Thyroid gland (tissue), 4 donors: ENCODE data around the gene TBC1D17. TPM values are rescaled to one million over a fixed set of nuclear protein-coding genes. Genes with fewer than 3 reads are reported as not detected.

ENCODE experiments used
- DNase-seq, 2 donors: peaks; one replicate each; pipeline ENCODE4 v3.0.0-alpha.2; 2019
- H3K27ac ChIP-seq, 3 donors: fragments of 200-600 bp; sonication (generic); 1 replicate in 2 of 3; 2 replicates in 1 of 3; pipeline ENCODE4 v1.5.1; 2016 to 2019; ENCODE audit warnings: mild to moderate bottlenecking in 1 of 3, moderate library complexity in 1 of 3
- H3K27me3 ChIP-seq: fragments of 200-600 bp; sonication (generic); one replicate; pipeline ENCODE4 v1.5.1; 2019
- H3K36me3 ChIP-seq, 2 donors: fragments of 200-600 bp; sonication (generic); one replicate each; pipeline ENCODE4 v1.5.1; 2016 to 2019
- H3K4me1 ChIP-seq, 2 donors: fragments of 200-600 bp; sonication (generic); one replicate each; pipeline ENCODE4 v1.5.1; 2017 to 2019
- H3K4me3 ChIP-seq, 3 donors: fragments of 200-600 bp; sonication (generic); replicated peaks in 1 of 3; 1 replicate in 2 of 3; 2 replicates in 1 of 3; pipeline ENCODE4 v1.5.1; 2016; ENCODE audit warnings: mild to moderate bottlenecking in 1 of 3
- H3K9me3 ChIP-seq: fragments of 200-600 bp; sonication (generic); one replicate; pipeline ENCODE4 v1.5.1; 2017
- POLR2A ChIP-seq, 2 donors: fragments of 450-650 bp; IDR thresholded peaks; one replicate each; pipeline ENCODE4 v1.6.1; 2017; ENCODE audit warnings: antibody characterized with exemption in 2 of 2, mild to moderate bottlenecking in 2 of 2, moderate library complexity in 1 of 2
- WGBS, 2 donors: methylation state at CpG; one replicate each; pipeline ENCODE4 v1.1.5; 2017; 5-methylcytosine and 5-hydroxymethylcytosine counted together
- intact Hi-C: fragments of 100-400 bp; cut with DNase I; formaldehyde crosslinking; loops from one replicate; pipeline ENCODE4 v1.15.1; 2023
- total RNA-seq, 4 donors: library from RNA; depleted of rRNA; stranded (reverse); fragments of >200 nt; gene quantifications; one replicate each; pipeline ENCODE4 v1.2.3, GENCODE V29; 2016
- TF ChIP-seq, protein P1 (sequence below), 6 experiments: fragments of 200-600 bp in 3 of 6; fragments of 450-650 bp in 3 of 6; sonication (generic) in 3 of 6; IDR thresholded peaks; one replicate each; pipeline ENCODE4 v1.5.1; 2016 to 2019; ENCODE audit warnings: antibody characterized with exemption in 6 of 6, mild to moderate bottlenecking in 2 of 6, inconsistent platforms in 1 of 6, moderate library complexity in 1 of 6

The TBC1D17 gene
- total RNA-seq, 4 donors from 2014 or later = 28.5 to 41.9 (median 39.7) TPM

DNA sequence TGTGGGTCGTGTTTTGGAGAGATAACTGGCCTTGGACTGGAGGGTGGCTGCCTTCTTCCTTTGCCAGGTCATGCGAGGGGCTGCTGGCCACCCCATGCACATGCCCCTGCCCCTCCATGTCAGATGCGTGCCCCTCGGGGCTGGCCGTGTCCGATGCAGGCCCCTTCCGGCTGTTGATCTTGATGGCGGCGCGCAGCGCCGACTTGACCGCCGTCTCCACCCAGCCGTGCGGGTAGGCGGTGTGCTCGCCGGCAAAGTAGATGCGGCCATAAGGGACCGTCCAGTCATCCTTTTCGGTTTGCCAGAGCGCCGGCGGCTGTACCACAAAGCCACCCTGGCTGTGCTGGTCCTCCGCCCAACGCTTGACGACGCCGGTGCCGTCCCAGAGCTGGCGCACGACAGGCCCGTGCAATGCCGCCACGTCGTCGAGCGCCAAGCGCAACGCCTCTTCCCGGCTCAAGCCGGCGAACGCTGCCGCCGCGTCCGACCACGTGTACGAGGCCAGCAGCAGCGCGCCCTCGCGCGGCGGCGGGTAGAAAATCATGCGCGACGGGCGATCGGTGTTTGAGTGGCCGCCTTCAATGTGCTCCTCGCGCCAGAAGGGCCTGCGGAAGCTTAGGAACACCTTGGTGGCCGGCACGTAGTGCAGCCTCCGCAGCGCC lies 12.3 kb downstream of the TBC1D17 start:
- DNase-seq = peak; percentile 75 to 76
- H3K4me3 ChIP-seq = peak overlapping the region in 1 of 3 donors; percentile 11

DNA sequence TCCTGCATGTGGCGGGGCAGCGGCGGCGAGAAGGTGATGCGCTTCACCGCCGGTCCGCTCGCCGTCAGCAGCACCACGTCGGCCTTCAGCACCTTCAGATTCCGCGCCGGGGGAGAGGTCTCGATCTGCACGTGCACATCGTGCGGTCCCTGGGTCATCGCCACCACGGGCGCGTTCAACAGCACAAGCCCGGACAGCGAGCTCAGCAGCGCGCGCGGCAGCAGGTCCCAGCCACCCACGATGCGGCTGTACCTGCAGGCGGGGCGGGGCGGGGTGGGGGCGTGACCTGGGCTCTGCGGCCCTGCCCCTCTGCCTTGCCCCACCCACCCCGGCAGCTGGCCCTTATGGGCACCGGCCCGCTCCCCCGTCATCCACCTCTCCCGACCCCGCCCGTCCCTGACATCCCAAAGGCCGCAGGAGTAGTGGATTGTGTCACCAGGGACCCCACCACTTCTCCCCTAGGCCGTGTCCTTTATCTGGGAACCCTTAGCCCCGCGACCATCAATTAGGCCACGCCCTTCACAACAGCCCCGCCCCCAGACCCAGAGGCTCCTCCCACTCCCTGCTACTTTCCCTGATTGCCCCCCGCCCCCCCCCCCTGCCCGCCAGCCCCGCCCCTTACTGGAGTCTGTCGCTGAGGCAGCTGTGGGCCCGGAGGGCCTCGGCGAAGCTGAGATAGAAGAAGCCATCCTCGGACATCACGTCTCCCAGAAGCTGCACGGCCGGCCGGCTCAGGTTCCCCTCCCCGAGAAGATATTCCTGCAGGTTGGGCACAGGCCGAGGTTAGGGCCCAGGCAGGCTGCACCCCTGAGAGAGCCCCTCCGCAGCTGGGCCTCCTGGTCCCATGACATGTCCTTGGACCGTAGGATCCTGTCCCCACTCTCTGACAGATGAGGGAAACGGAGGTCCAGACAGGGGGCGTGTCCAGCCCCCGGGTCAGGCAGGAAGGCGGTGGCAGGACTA lies 13.1 kb downstream of the TBC1D17 start:
- Histone ChIP-seq H3K27ac (no peak overlapping the region), H3K4me3 (peak overlapping the region in 1 of 3 donors; percentile 11), H3K4me1 (peaks cover 5 to 12% of the 10 kb centered on the region in 2 donors), H3K9me3 (no peaks in the 10 kb centered on the region), H3K36me3 (peaks cover 0 to 6% of the 10 kb centered on the region in 2 donors), H3K27me3 (no peaks in the 10 kb centered on the region)
- TF ChIP-seq, protein P1, sequence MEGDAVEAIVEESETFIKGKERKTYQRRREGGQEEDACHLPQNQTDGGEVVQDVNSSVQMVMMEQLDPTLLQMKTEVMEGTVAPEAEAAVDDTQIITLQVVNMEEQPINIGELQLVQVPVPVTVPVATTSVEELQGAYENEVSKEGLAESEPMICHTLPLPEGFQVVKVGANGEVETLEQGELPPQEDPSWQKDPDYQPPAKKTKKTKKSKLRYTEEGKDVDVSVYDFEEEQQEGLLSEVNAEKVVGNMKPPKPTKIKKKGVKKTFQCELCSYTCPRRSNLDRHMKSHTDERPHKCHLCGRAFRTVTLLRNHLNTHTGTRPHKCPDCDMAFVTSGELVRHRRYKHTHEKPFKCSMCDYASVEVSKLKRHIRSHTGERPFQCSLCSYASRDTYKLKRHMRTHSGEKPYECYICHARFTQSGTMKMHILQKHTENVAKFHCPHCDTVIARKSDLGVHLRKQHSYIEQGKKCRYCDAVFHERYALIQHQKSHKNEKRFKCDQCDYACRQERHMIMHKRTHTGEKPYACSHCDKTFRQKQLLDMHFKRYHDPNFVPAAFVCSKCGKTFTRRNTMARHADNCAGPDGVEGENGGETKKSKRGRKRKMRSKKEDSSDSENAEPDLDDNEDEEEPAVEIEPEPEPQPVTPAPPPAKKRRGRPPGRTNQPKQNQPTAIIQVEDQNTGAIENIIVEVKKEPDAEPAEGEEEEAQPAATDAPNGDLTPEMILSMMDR (IDR thresholded peaks at IDR 0.05) = no peak
- TF ChIP-seq POLR2A (IDR thresholded peaks at IDR 0.05) = no peak
- intact Hi-C loops = no loop called here
- DNase-seq = peak; percentile 33 to 50
- 22 to 34% methylated on average over 12 to 31 of the region's 69 CpGs for WGBS, 2 donors

More for the DNA sequence above, 12.3 kb downstream of the TBC1D17 start:
- no peaks in the 10 kb centered on the region for H3K9me3 ChIP-seq
- no peaks in the 10 kb centered on the region for H3K27me3 ChIP-seq
- WGBS, 2 donors = 58 to 70% methylated on average over 19 to 22 of the region's 71 CpGs
- intact Hi-C loops = no loop called here
- peaks cover 6 to 13% of the 10 kb centered on the region in 2 donors for H3K36me3 ChIP-seq
- TF ChIP-seq POLR2A (IDR thresholded peaks at IDR 0.05) = no peak
- TF ChIP-seq, protein P1 (IDR thresholded peaks at IDR 0.05) = peak; percentile 47 to 81 (median 69)
- no peak overlapping the region for H3K27ac ChIP-seq
- peaks cover 5 to 12% of the 10 kb centered on the region in 2 donors for H3K4me1 ChIP-seq

DNA sequence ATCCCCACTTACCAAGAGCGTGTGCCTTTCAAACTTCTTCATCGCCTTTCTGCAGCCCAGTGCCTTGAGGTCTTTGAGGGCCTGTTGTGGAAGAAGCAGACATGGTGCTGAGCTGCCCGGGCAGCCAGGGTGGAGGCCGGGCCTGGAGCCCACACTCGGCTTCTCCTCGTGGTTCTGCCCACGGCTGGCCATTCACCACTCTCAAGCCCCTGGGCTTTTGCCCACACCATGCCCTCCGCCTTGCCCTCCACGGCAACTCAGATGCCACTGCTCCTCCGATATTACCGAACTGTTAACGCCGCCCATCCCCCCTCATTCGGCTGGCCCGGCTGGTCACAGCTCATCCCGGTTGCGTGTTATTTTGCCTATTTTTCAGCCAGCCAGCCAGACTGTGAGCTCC lies 13.9 kb downstream of the TBC1D17 start:
- 83 to 85% methylated on average over 17 of the region's 17 CpGs for WGBS, 2 donors
- no peak for TF ChIP-seq POLR2A (IDR thresholded peaks at IDR 0.05)
- Histone ChIP-seq H3K27ac (no peak overlapping the region), H3K27me3 (no peaks in the 10 kb centered on the region), H3K4me3 (no peak overlapping the region), H3K36me3 (peaks cover 0 to 1% of the 10 kb centered on the region in 2 donors), H3K9me3 (no peaks in the 10 kb centered on the region), H3K4me1 (peaks cover 5 to 12% of the 10 kb centered on the region in 2 donors)
- intact Hi-C loops = no loop called here
- DNase-seq = no peak

DNA sequence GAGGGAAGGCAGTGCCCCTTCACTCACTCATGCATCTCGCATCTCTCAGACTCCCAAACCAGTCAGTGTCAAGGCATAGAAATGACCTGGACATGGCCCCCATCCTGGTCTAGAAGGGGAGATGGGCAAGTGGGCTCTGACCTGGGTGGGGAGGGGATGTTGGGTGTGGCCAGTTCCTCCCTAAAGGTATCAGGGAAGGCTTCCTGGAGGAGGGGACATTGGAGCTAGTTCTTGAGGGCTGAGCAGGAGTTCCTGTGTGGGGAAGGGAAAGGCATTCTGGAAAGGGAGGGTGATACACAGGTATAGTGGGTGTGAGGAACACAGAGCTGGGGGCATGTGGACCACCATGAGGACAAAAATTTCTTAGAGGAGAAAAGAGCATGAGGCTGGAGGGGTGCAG lies 15.2 kb downstream of the TBC1D17 start:
- Histone ChIP-seq H3K27ac (no peak overlapping the region), H3K27me3 (no peaks in the 10 kb centered on the region), H3K4me1 (peaks cover 5 to 23% of the 10 kb centered on the region in 2 donors), H3K9me3 (no peaks in the 10 kb centered on the region), H3K36me3 (no peaks in the 10 kb centered on the region), H3K4me3 (no peak overlapping the region)
- TF ChIP-seq, protein P1 (IDR thresholded peaks at IDR 0.05) = no peak
- no peak for TF ChIP-seq POLR2A (IDR thresholded peaks at IDR 0.05)
- WGBS, 2 donors = 78 to 86% methylated on average over 1 of the region's 1 CpG
- intact Hi-C loops = no loop called here
- DNase-seq = no peak

DNA sequence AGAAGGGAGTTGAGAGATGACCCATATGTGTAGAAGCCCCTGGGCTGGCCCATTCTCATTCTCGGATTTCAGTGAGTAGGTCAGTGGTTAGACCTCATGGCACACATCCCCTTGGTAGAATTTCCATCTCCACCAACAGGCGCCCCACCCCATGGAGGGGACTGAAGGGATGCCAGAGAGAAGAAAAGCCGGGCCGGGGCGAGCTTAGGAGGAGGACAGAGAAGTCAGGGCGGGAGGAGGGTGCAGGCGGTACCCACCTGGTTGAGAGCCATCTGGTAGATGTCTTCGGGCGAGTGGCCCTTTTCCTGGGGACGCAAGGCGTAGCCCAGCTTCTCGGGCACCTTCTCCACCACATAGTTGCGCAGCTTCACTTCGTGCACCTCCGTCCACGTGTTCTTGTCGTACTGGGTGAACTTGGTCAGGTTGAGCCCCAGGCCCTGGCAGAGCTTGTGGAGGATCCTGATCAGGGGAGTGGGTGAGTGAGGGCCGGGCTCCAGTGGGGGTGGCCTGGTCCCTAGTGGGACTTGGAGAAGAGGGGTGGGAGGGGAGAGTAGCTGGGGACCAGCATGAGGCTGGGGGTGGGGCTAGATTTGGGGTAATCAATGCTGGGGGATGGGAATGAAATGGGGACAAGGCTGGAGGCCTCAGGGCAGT lies 16.6 kb downstream of the TBC1D17 start:
- TF ChIP-seq, protein P1 (IDR thresholded peaks at IDR 0.05) = no peak
- no peak for TF ChIP-seq POLR2A (IDR thresholded peaks at IDR 0.05)
- intact Hi-C loops = no loop called here
- DNase-seq = no peak
- Histone ChIP-seq H3K4me1 (peaks cover 5 to 23% of the 10 kb centered on the region in 2 donors), H3K4me3 (no peak overlapping the region), H3K36me3 (no peaks in the 10 kb centered on the region), H3K27ac (no peak overlapping the region), H3K27me3 (no peaks in the 10 kb centered on the region), H3K9me3 (no peaks in the 10 kb centered on the region)
- WGBS, 2 donors = 93 to 94% methylated on average over 18 of the region's 18 CpGs
